ENCODE data around the gene STARD10.

GRCh38 chr11:72738199-72739141 is 55.4 kb downstream of the STARD10 start:
- no peak for TF ChIP-seq CTCF (conservative IDR thresholded peaks at IDR 0.05; ENCODE audit: low read length)
- no peak for TF ChIP-seq EZH2phosphoT487 (IDR thresholded peaks at IDR 0.05; ENCODE audit: borderline replicate concordance, low read depth, low read length)

All from OCI-LY7 (cell line).